ENCODE data around the gene NEK10.

GRCh38 chr3:27356976-27357375 lies 12.2 kb downstream of the NEK10 start:
- TF ChIP-seq CTCF (conservative IDR thresholded peaks at IDR 0.05; ENCODE audit: low read depth, low read length) (no peak), EZH2 (IDR thresholded peaks at IDR 0.05; ENCODE audit: low read length, unreplicated experiment) (no peak), EZH2phosphoT487 (IDR thresholded peaks at IDR 0.05; ENCODE audit: borderline replicate concordance, low read length) (no peak)

All from PC-3 (cell line).